A673 (cell line): ENCODE data around the gene GLRA3.

Source experiments
- EZH2 ChIP-seq: fragments of 200-600 bp; sonication (generic); IDR thresholded peaks from 2 replicates; pipeline ENCODE4 v1.6.1; 2017; ENCODE audit warnings: borderline replicate concordance, low read depth, mild to moderate bottlenecking, mixed read lengths, antibody characterized with exemption, low read length; ENCODE audit not compliant: poor library complexity, severe bottlenecking
- TF ChIP-seq, protein P1 (sequence below): fragments of 300-800, 200-600 bp; sonication (generic); conservative IDR thresholded peaks from 2 replicates; pipeline ENCODE4 v1.5.1; 2017; ENCODE audit warnings: low read depth, mild to moderate bottlenecking, antibody characterized with exemption, low read length, moderate library complexity, mixed read lengths

DNA sequence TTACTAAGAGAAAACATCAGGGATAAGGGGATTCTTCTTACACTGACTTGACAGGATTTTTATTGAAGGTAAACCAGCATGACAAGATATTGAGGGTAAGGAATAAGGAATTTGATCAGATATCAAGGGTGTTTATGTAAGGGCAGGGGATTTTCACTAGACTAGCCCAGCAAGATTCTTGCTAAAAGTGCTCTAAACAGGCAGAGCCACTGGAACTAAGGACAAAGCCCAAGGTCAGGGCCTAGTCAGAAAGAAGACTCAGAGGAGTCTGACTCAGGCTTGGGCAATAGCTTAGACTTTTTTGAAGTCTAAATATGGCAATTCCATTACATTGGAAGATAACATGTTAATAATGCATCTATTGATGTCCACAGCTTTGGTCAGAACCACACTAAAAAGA, 6.5 kb upstream of the GLRA3 start:
- TF ChIP-seq, protein P1, sequence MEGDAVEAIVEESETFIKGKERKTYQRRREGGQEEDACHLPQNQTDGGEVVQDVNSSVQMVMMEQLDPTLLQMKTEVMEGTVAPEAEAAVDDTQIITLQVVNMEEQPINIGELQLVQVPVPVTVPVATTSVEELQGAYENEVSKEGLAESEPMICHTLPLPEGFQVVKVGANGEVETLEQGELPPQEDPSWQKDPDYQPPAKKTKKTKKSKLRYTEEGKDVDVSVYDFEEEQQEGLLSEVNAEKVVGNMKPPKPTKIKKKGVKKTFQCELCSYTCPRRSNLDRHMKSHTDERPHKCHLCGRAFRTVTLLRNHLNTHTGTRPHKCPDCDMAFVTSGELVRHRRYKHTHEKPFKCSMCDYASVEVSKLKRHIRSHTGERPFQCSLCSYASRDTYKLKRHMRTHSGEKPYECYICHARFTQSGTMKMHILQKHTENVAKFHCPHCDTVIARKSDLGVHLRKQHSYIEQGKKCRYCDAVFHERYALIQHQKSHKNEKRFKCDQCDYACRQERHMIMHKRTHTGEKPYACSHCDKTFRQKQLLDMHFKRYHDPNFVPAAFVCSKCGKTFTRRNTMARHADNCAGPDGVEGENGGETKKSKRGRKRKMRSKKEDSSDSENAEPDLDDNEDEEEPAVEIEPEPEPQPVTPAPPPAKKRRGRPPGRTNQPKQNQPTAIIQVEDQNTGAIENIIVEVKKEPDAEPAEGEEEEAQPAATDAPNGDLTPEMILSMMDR: no peak
- TF ChIP-seq EZH2: no peak
